HepG2 (cell line): ENCODE results near the gene NT5DC1. TPM values are rescaled to one million over a fixed set of nuclear protein-coding genes. Genes with fewer than 3 reads are reported as not detected.

ENCODE experiments used
- ARNTL ChIP-seq: sonication (generic); formaldehyde crosslinking; IDR thresholded peaks from 2 replicates; pipeline ENCODE4 v1.4.0; 2020; ENCODE audit warnings: mild to moderate bottlenecking, missing genetic modification reagents
- ATF7 ChIP-seq, 2 experiments: fragments of 450-650 bp in 1 of 2; sonication (generic) in 1 of 2; formaldehyde crosslinking in 1 of 2; IDR thresholded peaks; 2 replicates each; pipeline versions ENCODE4 v1.4.0 to v1.6.1; 2016 to 2020; ENCODE audit warnings: antibody characterized with exemption in 1 of 2, mild to moderate bottlenecking in 1 of 2, missing genetic modification reagents in 1 of 2
- DPF2 ChIP-seq: sonication (generic); formaldehyde crosslinking; IDR thresholded peaks from 2 replicates; pipeline ENCODE4 v1.4.0; 2020; ENCODE audit warnings: mild to moderate bottlenecking, low read depth, missing genetic modification reagents, borderline replicate concordance
- EEA1 ChIP-seq: sonication (generic); formaldehyde crosslinking; IDR thresholded peaks from 2 replicates; pipeline ENCODE4 v1.5.1; 2020; ENCODE audit warnings: mild to moderate bottlenecking, missing genetic modification reagents, borderline replicate concordance
- GLI4 ChIP-seq: sonication (generic); formaldehyde crosslinking; IDR thresholded peaks from 2 replicates; pipeline ENCODE4 v1.5.1; 2020; ENCODE audit warnings: missing genetic modification reagents, mild to moderate bottlenecking, moderate library complexity, borderline replicate concordance
- HHEX ChIP-seq: IDR thresholded peaks from 2 replicates; pipeline ENCODE4 v1.6.1; 2016; ENCODE audit warnings: control low read depth
- KLF13 ChIP-seq: sonication (generic); formaldehyde crosslinking; IDR thresholded peaks from 2 replicates; pipeline ENCODE4 v1.4.0; 2020; ENCODE audit warnings: mild to moderate bottlenecking, missing genetic modification reagents
- KMT2B ChIP-seq: IDR thresholded peaks from 2 replicates; pipeline ENCODE4 v1.6.1; 2016; ENCODE audit warnings: missing genetic modification reagents, missing compliant biosample characterization
- MXI1 ChIP-seq: IDR thresholded peaks from 3 replicates; pipeline ENCODE4 v1.6.1; 2012; ENCODE audit warnings: low read depth, low read length, inconsistent platforms, borderline replicate concordance
- NAIF1 ChIP-seq: sonication (generic); formaldehyde crosslinking; IDR thresholded peaks from 2 replicates; pipeline ENCODE4 v1.5.0; 2020; ENCODE audit warnings: mild to moderate bottlenecking, missing genetic modification reagents, borderline replicate concordance
- NCOA1 ChIP-seq: sonication (generic); formaldehyde crosslinking; IDR thresholded peaks from 2 replicates; pipeline ENCODE4 v1.9.0; 2021; ENCODE audit warnings: missing genetic modification reagents
- TAF1 ChIP-seq: sonication (generic); formaldehyde crosslinking; IDR thresholded peaks from 2 replicates; pipeline ENCODE4 v1.4.0; 2020; ENCODE audit warnings: missing genetic modification reagents
- TBL1XR1 ChIP-seq: fragments of 150-350 bp; IDR thresholded peaks from 2 replicates; pipeline ENCODE4 v1.6.1; 2014; ENCODE audit warnings: borderline replicate concordance, low read length; ENCODE audit not compliant: partially characterized antibody
- ZNF121 ChIP-seq: sonication (generic); formaldehyde crosslinking; IDR thresholded peaks from 2 replicates; pipeline ENCODE4 v1.5.0; 2020; ENCODE audit warnings: mild to moderate bottlenecking, missing genetic modification reagents
- ZNF232 ChIP-seq: sonication (generic); formaldehyde crosslinking; IDR thresholded peaks from 2 replicates; pipeline ENCODE4 v1.4.0; 2020; ENCODE audit warnings: missing genetic modification reagents, borderline replicate concordance
- ZNF343 ChIP-seq: sonication (generic); formaldehyde crosslinking; IDR thresholded peaks from 2 replicates; pipeline ENCODE4 v1.4.0; 2020; ENCODE audit warnings: mild to moderate bottlenecking, missing genetic modification reagents
- ZNF598 ChIP-seq: sonication (generic); formaldehyde crosslinking; IDR thresholded peaks from 2 replicates; pipeline ENCODE4 v1.5.1; 2020; ENCODE audit warnings: mild to moderate bottlenecking, missing genetic modification reagents, borderline replicate concordance
- ZNF839 ChIP-seq: sonication (generic); formaldehyde crosslinking; IDR thresholded peaks from 2 replicates; pipeline ENCODE4 v1.4.0; 2020; ENCODE audit warnings: missing genetic modification reagents, mild to moderate bottlenecking, borderline replicate concordance
- ZSCAN30 ChIP-seq: sonication (generic); formaldehyde crosslinking; IDR thresholded peaks from 2 replicates; pipeline ENCODE4 v1.5.0; 2020; ENCODE audit warnings: mild to moderate bottlenecking, missing genetic modification reagents
- polyA plus RNA-seq, 8 experiments: library from polyadenylated mRNA; depleted of rRNA in 3 of 8; stranded (reverse) in 7 of 8; unstranded in 1 of 8; fragments of >200 nt; fragmentation: Illumina TruSeq in 4 of 8; extraction: Trizol in 4 of 8; gene quantifications; 2 replicates each; pipeline versions ENCODE4 v1.2.1 to v1.2.3, GENCODE V29; 2011 to 2016; ENCODE audit warnings: low read depth in 4 of 8, missing spikeins in 1 of 8, mixed read lengths in 1 of 8; ENCODE audit not compliant: insufficient read depth in 1 of 8
- total RNA-seq, 5 experiments: library from RNA; depleted of rRNA; stranded (reverse); fragments of >200 nt; fragmentation: Illumina TruSeq; extraction: Trizol; gene quantifications; 2 replicates each; pipeline ENCODE4 v1.2.3, GENCODE V29; 2016; ENCODE audit warnings: low read depth in 1 of 5
- TF ChIP-seq, protein P1 (sequence below): IDR thresholded peaks from 2 replicates; pipeline ENCODE4 v1.6.1; 2018; ENCODE audit warnings: missing genetic modification reagents
- TF ChIP-seq, protein P2 (sequence below): sonication (generic); formaldehyde crosslinking; IDR thresholded peaks from 2 replicates; pipeline ENCODE4 v1.5.1; 2020; ENCODE audit warnings: mild to moderate bottlenecking, missing genetic modification reagents, moderate library complexity
- TF ChIP-seq, protein P3 (sequence below): sonication (generic); formaldehyde crosslinking; IDR thresholded peaks from 2 replicates; pipeline ENCODE4 v1.4.0; 2020; ENCODE audit warnings: missing genetic modification reagents

Gene NT5DC1
- total and polyA plus RNA-seq, 2 of the 13 experiments (the other 11 are each of a cell fraction or from before 2014, with no cell fraction given), result 27.0 to 56.1 TPM

DNA sequence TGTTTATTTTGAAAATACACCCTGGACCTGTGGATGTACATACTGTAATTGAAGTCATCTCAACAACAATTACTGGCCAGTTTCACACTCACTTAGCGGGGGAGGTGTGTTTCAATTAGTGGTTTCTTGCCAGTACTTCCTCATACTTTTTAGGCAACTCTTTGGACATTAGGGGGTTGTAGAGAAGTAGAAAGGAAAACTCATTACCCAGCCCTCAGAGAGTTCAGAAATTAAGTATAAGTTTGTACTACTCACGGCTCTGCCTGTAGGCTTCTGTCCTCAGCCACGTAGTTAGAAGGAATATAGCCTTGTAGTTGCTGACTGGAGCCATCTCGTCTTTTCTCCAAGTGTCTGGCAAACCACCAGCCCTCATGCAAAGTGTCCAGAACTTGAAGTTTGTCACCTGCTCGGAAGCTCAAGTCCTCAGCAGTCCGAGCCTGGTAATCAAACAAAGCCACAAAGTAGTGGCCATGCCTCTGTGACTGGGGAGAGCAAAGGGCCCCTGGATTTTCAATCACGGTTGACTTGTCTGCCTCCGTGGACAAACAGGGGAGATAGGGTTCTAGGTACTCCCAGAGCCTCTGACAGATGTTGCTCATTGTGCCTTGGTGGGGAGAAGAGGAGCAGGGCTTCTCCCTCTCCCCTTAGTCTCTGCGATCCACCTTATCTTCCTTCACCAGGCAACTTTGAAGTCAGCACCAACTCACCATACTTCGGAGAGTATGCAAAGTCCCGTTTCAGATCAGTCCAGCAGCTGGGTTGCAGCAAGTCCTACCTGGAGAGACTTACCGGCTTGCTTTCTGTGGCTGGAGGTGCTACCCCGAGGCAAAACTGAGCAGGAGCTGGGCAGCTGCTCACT lies 40.7 kb upstream of the NT5DC1 start (continued):
- TF ChIP-seq ZNF839 (CRISPR knock-in tag) (no peak), ZNF343 (CRISPR knock-in tag) (0 out of 2 replicates have a peak, but pooled peaks have one; percentile 80), EEA1 (CRISPR knock-in tag) (0 out of 2 replicates have a peak, but pooled peaks have one; percentile 0), TAF1 (peak; percentile 53), ZNF598 (CRISPR knock-in tag) (peak; percentile 54; the same call in 1 of the 2 replicates), ZSCAN30 (no peak), NAIF1 (CRISPR knock-in tag) (0 out of 2 replicates have a peak, but pooled peaks have one; percentile 21), GLI4 (CRISPR knock-in tag) (peak; percentile 30; the same call in 1 of the 2 replicates), ZNF121 (peak; percentile 53; the same call in 1 of the 2 replicates), HHEX (CRISPR knock-in tag) (no peak), DPF2 (CRISPR knock-in tag) (0 out of 2 replicates have a peak, but pooled peaks have one; percentile 23), KMT2B (CRISPR knock-in tag) (peak; percentile 20; the same call in 1 of the 2 replicates), MXI1 (no peak; the same call in 2 of the 3 replicates), NCOA1 (0 out of 2 replicates have a peak, but pooled peaks have one; percentile 13), ZNF232 (CRISPR knock-in tag) (peak; percentile 52; the same call in 1 of the 2 replicates), TBL1XR1 (peak; percentile 16), ARNTL (CRISPR knock-in tag) (0 out of 2 replicates have a peak, but pooled peaks have one; percentile 38), KLF13 (CRISPR knock-in tag) (no peak), ATF7 (IDR thresholded peaks at IDR 0.05) (no peak), ATF7 (CRISPR knock-in tag; IDR thresholded peaks at IDR 0.05) (no peak; the same call in 1 of the 2 replicates)
- TF ChIP-seq, protein P1, sequence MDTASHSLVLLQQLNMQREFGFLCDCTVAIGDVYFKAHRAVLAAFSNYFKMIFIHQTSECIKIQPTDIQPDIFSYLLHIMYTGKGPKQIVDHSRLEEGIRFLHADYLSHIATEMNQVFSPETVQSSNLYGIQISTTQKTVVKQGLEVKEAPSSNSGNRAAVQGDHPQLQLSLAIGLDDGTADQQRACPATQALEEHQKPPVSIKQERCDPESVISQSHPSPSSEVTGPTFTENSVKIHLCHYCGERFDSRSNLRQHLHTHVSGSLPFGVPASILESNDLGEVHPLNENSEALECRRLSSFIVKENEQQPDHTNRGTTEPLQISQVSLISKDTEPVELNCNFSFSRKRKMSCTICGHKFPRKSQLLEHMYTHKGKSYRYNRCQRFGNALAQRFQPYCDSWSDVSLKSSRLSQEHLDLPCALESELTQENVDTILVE (CRISPR knock-in tag), result no peak
- TF ChIP-seq, protein P2, sequence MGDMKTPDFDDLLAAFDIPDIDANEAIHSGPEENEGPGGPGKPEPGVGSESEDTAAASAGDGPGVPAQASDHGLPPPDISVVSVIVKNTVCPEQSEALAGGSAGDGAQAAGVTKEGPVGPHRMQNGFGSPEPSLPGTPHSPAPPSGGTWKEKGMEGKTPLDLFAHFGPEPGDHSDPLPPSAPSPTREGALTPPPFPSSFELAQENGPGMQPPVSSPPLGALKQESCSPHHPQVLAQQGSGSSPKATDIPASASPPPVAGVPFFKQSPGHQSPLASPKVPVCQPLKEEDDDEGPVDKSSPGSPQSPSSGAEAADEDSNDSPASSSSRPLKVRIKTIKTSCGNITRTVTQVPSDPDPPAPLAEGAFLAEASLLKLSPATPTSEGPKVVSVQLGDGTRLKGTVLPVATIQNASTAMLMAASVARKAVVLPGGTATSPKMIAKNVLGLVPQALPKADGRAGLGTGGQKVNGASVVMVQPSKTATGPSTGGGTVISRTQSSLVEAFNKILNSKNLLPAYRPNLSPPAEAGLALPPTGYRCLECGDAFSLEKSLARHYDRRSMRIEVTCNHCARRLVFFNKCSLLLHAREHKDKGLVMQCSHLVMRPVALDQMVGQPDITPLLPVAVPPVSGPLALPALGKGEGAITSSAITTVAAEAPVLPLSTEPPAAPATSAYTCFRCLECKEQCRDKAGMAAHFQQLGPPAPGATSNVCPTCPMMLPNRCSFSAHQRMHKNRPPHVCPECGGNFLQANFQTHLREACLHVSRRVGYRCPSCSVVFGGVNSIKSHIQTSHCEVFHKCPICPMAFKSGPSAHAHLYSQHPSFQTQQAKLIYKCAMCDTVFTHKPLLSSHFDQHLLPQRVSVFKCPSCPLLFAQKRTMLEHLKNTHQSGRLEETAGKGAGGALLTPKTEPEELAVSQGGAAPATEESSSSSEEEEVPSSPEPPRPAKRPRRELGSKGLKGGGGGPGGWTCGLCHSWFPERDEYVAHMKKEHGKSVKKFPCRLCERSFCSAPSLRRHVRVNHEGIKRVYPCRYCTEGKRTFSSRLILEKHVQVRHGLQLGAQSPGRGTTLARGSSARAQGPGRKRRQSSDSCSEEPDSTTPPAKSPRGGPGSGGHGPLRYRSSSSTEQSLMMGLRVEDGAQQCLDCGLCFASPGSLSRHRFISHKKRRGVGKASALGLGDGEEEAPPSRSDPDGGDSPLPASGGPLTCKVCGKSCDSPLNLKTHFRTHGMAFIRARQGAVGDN (CRISPR knock-in tag), result peak; percentile 26; the same call in 1 of the 2 replicates
- TF ChIP-seq, protein P3, sequence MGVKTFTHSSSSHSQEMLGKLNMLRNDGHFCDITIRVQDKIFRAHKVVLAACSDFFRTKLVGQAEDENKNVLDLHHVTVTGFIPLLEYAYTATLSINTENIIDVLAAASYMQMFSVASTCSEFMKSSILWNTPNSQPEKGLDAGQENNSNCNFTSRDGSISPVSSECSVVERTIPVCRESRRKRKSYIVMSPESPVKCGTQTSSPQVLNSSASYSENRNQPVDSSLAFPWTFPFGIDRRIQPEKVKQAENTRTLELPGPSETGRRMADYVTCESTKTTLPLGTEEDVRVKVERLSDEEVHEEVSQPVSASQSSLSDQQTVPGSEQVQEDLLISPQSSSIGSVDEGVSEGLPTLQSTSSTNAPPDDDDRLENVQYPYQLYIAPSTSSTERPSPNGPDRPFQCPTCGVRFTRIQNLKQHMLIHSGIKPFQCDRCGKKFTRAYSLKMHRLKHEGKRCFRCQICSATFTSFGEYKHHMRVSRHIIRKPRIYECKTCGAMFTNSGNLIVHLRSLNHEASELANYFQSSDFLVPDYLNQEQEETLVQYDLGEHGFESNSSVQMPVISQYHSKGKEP (CRISPR knock-in tag), result no peak
